Stomach (tissue), 9 donors: ENCODE data around the gene TADA3. TPM values are rescaled to one million over a fixed set of nuclear protein-coding genes. Genes with fewer than 3 reads are reported as not detected.

Experiments
- DNase-seq, 2 donors: peaks; one replicate each; pipeline versions ENCODE4 v3.0.0 to v3.0.0-alpha.2; 2013 to 2019
- H3K27ac ChIP-seq, 5 donors: fragments of 200-600 bp in 4 of 5; sonication (generic) in 4 of 5; one replicate each; pipeline ENCODE4 v1.5.1; 2013 to 2019; ENCODE audit warnings: mild to moderate bottlenecking in 1 of 5, moderate library complexity in 1 of 5
- H3K27me3 ChIP-seq, 3 donors: fragments of 200-600 bp; sonication (generic); one replicate each; pipeline ENCODE4 v1.5.1; 2017 to 2019; ENCODE audit warnings: mixed run types in 1 of 3
- H3K36me3 ChIP-seq, 4 donors: fragments of 200-600 bp; sonication (generic); 1 replicate in 3 of 4; 2 replicates in 1 of 4; pipeline ENCODE4 v1.5.1; 2016 to 2019
- H3K4me1 ChIP-seq, 4 donors: fragments of 200-600 bp; sonication (generic); one replicate each; pipeline ENCODE4 v1.5.1; 2016 to 2019
- H3K4me3 ChIP-seq, 4 donors: fragments of 200-600 bp; sonication (generic) in 3 of 4; one replicate each; pipeline ENCODE4 v1.5.1; 2016 to 2019; ENCODE audit warnings: mild to moderate bottlenecking in 1 of 4
- H3K9me3 ChIP-seq, 4 donors: fragments of 200-600 bp; sonication (generic); one replicate each; pipeline ENCODE4 v1.5.1; 2016 to 2019
- EP300 ChIP-seq: sonication (generic); formaldehyde crosslinking; IDR thresholded peaks from one replicate; pipeline ENCODE4 v1.6.1; 2017; ENCODE audit warnings: antibody characterized with exemption
- POLR2A ChIP-seq, 4 donors: fragments of 450-650 bp; IDR thresholded peaks; one replicate each; pipeline ENCODE4 v1.6.1; 2016; ENCODE audit warnings: antibody characterized with exemption in 4 of 4, control low read depth in 2 of 4, mild to moderate bottlenecking in 1 of 4, moderate library complexity in 1 of 4
- POLR2AphosphoS5 ChIP-seq, 3 donors: sonication (generic); formaldehyde crosslinking; IDR thresholded peaks; one replicate each; pipeline ENCODE4 v1.6.1; 2016; ENCODE audit warnings: antibody characterized with exemption in 3 of 3
- WGBS, 5 donors: extraction: QIAGEN DNeasy Blood & Tissue Kit in 3 of 5; methylation state at CpG; one replicate each; pipeline versions ENCODE4 v1.1.5 to v1.1.7; 2013 to 2018; 5-methylcytosine and 5-hydroxymethylcytosine counted together
- intact Hi-C: fragments of 100-400 bp; cut with DNase I; formaldehyde crosslinking; loops from one replicate; pipeline ENCODE4 v1.15.1; 2023; ENCODE audit warnings: low total_unique reads
- polyA plus RNA-seq, 3 donors: library from polyadenylated mRNA; stranded (reverse); fragments of 200-250 nt; gene quantifications; one replicate each; pipeline ENCODE4 v1.2.3, GENCODE V29; 2013
- total RNA-seq, 5 donors: library from RNA; depleted of rRNA; stranded (reverse); fragments of >200 nt; gene quantifications; one replicate each; pipeline versions ENCODE4 v1.1.0 to v1.2.3, GENCODE V29; 2014 to 2016
- TF ChIP-seq, protein P1 (sequence below), 7 experiments: fragments of 450-650 bp in 4 of 7; fragments of 200-600 bp in 3 of 7; sonication (generic) in 3 of 7; IDR thresholded peaks; one replicate each; pipeline ENCODE4 v1.5.1; 2016 to 2019; ENCODE audit warnings: antibody characterized with exemption in 7 of 7, control low read depth in 2 of 7, mild to moderate bottlenecking in 1 of 7
- donor health status: healthy with polysubstance abuse.
- donor health status: Bipolar disorder and iron deficiency.
- donor health status: healthy.

Gene TADA3
- total and polyA plus RNA-seq, 8 donors = 29.2 to 62.6 (median 40.8) TPM

DNA sequence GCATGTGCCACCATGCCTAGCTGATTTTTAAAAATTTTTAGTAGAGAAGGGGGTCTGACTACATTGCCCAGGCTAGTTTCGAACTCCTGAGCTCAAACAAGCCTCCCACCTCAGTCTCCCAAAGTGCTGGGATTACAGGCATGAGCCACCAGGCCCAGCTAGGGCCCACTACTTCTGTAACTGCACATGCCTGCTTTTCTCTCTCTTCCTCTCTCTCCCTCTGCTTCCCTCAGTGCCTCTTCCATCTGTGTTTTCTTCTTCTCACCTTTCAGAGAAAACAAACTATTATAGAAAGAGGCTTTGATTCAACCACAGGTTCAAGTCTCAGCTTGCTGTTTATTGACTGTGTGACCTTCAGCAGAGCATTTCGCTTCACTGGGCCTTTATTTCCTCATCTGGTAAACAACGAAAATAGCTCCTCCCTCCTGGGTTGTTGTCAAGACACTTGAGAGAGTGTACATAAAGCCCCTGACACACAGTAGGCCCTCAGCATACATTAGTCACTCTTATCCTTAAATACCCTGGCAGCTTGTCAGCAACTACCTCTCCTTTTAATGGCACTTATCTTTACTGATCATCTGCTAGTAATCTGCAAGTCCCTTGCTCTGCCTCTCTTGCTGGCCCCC lies 10.2 kb downstream of the TADA3 start:
- H3K36me3 ChIP-seq = peaks cover 43 to 82% (median 80%) of the 10 kb centered on the region in 4 donors

DNA sequence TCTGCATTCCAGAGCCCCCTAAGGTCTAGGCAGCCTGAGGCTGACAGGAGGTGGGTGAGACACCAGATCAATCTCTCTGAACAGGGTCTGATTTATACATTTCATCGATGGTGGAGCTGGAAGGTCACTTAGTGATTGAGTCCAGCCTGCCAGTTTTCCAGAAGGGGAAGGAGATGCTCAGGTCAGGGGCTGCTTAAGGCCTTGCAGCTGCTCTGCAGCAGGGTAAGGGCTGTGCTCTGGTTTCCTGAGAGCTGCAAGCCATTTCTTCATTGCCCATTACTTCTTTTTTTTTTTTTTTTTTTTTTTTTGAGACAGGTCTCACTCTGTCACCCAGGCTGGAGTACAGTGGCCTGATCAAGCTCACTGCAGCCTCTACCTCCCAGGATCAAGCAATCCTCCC lies 10.7 kb downstream of the TADA3 start:
- no peak for DNase-seq
- no peaks in the 10 kb centered on the region for H3K9me3 ChIP-seq
- peaks cover 0 to 34% (median 4%) of the 10 kb centered on the region in 4 donors for H3K4me1 ChIP-seq
- H3K36me3 ChIP-seq = peaks cover 37 to 76% (median 75%) of the 10 kb centered on the region in 4 donors
- no peak for TF ChIP-seq EP300
- TF ChIP-seq, protein P1, sequence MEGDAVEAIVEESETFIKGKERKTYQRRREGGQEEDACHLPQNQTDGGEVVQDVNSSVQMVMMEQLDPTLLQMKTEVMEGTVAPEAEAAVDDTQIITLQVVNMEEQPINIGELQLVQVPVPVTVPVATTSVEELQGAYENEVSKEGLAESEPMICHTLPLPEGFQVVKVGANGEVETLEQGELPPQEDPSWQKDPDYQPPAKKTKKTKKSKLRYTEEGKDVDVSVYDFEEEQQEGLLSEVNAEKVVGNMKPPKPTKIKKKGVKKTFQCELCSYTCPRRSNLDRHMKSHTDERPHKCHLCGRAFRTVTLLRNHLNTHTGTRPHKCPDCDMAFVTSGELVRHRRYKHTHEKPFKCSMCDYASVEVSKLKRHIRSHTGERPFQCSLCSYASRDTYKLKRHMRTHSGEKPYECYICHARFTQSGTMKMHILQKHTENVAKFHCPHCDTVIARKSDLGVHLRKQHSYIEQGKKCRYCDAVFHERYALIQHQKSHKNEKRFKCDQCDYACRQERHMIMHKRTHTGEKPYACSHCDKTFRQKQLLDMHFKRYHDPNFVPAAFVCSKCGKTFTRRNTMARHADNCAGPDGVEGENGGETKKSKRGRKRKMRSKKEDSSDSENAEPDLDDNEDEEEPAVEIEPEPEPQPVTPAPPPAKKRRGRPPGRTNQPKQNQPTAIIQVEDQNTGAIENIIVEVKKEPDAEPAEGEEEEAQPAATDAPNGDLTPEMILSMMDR (IDR thresholded peaks at IDR 0.05) = no peak
- no peak for TF ChIP-seq POLR2AphosphoS5 (IDR thresholded peaks at IDR 0.05)
- no peak for TF ChIP-seq POLR2A (IDR thresholded peaks at IDR 0.05)
- intact Hi-C loops = no loop called here
- no peak overlapping the region for H3K4me3 ChIP-seq
- H3K27me3 ChIP-seq = no peaks in the 10 kb centered on the region
- WGBS, 5 donors = 76 to 100% (median 83%) methylated on average over 1 of the region's 1 CpG
- H3K27ac ChIP-seq = peak overlapping the region in 1 of 5 donors; percentile 62

More for the DNA sequence above, 10.2 kb downstream of the TADA3 start:
- intact Hi-C loops = no loop called here
- no peaks in the 10 kb centered on the region for H3K9me3 ChIP-seq
- H3K27me3 ChIP-seq = no peaks in the 10 kb centered on the region
- H3K4me3 ChIP-seq = no peak overlapping the region
- 65 to 74% (median 71%) methylated on average over 3 of the region's 3 CpGs for WGBS, 5 donors
- DNase-seq = no peak
- peaks cover 0 to 34% (median 4%) of the 10 kb centered on the region in 4 donors for H3K4me1 ChIP-seq
- H3K27ac ChIP-seq = peak overlapping the region in 1 of 5 donors; percentile 62
- TF ChIP-seq EP300 = no peak
- TF ChIP-seq POLR2A (IDR thresholded peaks at IDR 0.05) = no peak
- no peak for TF ChIP-seq POLR2AphosphoS5 (IDR thresholded peaks at IDR 0.05)
- TF ChIP-seq, protein P1 (IDR thresholded peaks at IDR 0.05) = no peak

GRCh38 chr3:9780910-9781309 lies 11.4 kb downstream of the TADA3 start:
- Histone ChIP-seq H3K27me3 (no peaks in the 10 kb centered on the region), H3K27ac (peak overlapping the region in 2 of 5 donors; percentile 61 to 62), H3K4me1 (peaks cover 0 to 34% (median 4%) of the 10 kb centered on the region in 4 donors), H3K4me3 (no peak overlapping the region), H3K9me3 (no peaks in the 10 kb centered on the region), H3K36me3 (peaks cover 33 to 70% (median 69%) of the 10 kb centered on the region in 4 donors)
- 79 to 95% (median 88%) methylated on average over 4 of the region's 4 CpGs for WGBS, 5 donors
- TF ChIP-seq, protein P1 (IDR thresholded peaks at IDR 0.05) = no peak
- DNase-seq = no peak
- intact Hi-C loops = no loop called here

GRCh38 chr3:9780458-9780812 lies 11.8 kb downstream of the TADA3 start:
- no peak for DNase-seq
- no peaks in the 10 kb centered on the region for H3K9me3 ChIP-seq
- H3K36me3 ChIP-seq = peaks cover 33 to 65% (median 64%) of the 10 kb centered on the region in 4 donors
- peaks cover 0 to 34% (median 4%) of the 10 kb centered on the region in 4 donors for H3K4me1 ChIP-seq
- intact Hi-C loops = no loop called here
- TF ChIP-seq POLR2AphosphoS5 (IDR thresholded peaks at IDR 0.05) (no peak), POLR2A (IDR thresholded peaks at IDR 0.05) (no peak), EP300 (no peak)
- TF ChIP-seq, protein P1 (IDR thresholded peaks at IDR 0.05) = no peak
- peak overlapping the region; percentile 2 to 62 (median 44) for H3K27ac ChIP-seq
- WGBS, 5 donors = 69 to 84% (median 77%) methylated on average over 10 of the region's 10 CpGs
- no peak overlapping the region for H3K4me3 ChIP-seq
- no peaks in the 10 kb centered on the region for H3K27me3 ChIP-seq
